NOMO-1 treated with DMSO at 0.1 percent for 48 hours (cell line): ENCODE data around the gene TAGLN3.

Source experiments
- DNase-seq: peaks from one replicate; lab custom pipeline; 2025; ENCODE audit not compliant: unreplicated experiment; lab: John Stamatoyannopoulos, UW

Gene TAGLN3

DNA sequence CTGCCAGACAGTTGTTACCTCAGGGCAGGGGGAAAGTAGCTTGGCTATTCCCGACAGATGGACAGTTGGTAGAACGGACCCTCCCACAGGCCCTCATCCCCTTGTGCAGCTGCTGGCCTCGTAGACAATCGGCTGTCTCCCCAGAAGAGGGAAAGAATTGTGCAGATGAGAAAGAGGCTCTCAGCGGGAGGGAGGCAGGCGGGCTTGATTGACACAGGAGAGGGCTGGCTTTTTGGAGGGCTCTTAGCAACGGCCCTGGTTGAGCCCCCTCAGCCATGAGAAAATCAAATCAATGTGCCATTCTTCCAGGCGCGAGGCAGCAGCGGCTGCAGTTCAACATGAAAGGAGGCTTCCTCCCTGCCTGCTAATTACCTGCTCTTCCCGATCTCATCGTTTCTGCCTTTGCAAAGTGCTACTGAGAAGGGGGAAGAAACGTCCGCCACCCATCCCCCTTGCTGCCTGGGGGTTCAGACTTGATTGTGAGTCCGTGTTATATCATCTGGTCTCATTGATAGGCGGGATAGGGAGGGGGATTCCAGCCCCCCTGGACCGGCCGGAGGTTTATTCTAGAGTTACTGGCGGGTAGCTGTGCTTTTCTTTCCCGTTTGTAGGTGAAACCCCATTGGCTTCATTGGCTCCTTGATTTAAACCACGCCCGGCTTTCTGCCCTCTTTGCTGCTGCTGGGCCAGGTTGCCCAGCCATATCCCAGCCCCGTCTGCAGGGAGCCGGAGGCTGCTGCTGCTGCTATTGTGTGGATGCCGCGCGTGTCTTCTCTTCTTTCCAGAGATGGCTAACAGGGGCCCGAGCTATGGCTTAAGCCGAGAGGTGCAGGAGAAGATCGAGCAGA, at the start of gene TAGLN3:
TAGLN3 (plus strand) TSS at position 287 of the 848 bp plus-strand sequence; CDS start at position 788, 501 bp downstream.
- no peak for DNase-seq

DNA sequence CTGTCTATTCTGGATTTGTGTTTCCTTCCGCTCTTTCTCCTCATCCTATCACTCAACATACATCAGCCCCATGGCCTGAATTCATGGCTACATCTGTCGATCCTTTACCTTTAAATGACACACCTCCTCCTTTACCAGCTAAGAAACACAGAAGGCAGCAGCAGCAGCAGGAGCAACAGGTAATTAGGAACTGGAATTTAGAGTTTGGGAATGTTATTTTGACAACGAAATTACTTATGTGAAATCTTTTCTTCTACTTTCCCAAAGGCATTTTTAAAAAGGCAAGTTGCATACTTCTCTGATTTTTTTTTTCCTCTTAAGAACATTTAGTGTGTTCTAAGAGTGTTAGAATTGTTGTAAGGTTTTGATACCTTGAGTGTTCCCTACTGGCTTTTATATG, 49.0 kb upstream of the TAGLN3 start:
- no peak for DNase-seq

DNA sequence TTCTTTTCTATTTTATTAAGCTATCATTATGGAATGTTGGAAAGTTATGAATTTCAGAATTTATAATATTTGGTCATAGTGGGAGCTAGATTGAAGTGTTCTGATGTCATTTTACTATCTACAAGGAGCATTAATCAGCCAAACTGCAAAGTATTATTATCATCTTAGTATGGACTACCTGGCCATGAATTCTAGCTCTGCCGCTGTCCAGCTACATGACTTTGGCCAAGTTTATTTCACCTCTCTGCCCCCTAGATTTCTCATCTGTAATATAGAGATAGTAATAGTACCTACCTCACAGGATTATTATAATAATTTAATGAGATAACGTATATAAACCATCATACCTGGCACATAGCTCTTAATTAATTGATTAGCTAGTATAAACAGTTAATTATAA, 47.7 kb upstream of the TAGLN3 start:
- DNase-seq = no peak

DNA sequence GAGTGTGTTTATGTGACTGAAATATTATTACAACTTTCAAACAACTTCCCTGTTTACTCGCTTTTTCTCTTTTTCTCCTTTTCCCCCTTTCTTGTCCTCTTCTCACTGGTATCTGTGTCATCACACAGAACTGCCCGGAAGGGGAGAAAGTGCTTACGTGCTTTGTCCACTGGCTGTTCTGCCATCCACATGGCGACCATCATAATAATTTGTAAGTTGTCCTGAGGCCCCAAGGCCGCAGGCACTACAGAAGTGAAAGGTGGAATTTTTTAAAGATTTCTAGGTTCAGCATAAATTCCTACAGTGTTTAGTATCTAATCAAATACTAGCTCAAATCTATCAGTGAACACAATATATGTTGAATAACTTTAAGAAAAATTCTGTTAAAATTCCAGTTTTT, 46.6 kb upstream of the TAGLN3 start:
- no peak for DNase-seq

DNA sequence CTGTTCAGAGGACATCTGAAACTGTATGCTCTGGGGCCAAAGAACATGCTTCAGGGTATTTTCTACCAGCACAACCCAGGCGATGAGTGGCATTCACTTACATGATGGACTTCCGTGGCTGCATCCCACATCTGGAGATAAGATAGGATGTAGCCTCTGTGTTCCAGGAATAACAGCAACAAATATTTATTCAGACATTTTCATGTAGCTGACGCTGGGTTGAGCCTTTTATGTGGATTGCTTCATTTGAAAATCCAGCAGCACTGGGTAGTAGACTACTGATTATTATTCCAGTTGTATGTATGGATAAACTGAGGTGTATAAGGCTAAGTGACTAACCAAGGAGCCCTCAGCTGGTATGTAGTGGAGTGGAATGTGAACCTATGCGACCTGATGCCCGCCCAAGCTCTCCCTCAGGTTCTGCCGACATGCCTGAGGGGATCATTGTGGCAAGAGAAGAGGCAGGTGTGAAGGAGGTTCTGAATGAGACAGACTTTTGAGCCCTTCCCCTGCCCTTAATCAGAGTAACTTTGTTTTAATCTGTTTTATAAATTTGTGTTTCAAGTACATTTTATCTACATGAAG, 45.8 kb upstream of the TAGLN3 start:
- DNase-seq = no peak

DNA sequence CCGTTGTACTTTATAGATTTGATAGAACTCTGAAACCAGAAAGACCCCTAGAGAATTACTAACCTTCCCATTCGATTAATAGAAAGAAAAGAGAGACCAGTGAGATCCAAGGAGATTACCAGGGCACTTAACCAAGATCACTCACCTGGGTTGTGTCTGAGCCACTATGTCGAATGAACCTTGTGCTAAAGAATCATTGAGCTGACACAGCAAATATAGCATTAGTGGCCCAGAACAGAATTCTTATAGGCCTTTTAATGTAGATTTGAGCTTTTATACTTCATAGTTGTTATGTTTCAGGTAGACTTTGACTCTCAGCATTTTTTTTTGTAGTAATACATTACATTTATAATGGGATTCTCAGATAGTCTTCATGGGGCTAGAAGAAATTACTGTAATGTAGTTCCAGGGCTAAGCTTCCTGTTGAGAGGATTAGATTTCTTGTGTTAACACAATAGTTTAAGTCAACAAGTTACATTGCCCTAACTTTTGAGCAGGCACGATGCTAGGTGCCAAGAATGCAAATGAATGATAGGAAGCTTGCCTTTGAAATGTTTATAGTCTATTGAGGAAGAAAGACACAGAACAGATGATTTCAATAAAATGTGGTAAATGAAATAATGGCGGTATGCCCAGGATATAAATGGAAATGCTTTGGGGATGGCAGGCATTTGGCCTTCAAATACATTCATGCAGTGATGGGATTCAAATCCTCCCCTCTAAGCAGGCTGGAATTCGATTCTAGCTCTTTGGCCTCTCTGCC, 44.3 kb upstream of the TAGLN3 start:
- no peak for DNase-seq

DNA sequence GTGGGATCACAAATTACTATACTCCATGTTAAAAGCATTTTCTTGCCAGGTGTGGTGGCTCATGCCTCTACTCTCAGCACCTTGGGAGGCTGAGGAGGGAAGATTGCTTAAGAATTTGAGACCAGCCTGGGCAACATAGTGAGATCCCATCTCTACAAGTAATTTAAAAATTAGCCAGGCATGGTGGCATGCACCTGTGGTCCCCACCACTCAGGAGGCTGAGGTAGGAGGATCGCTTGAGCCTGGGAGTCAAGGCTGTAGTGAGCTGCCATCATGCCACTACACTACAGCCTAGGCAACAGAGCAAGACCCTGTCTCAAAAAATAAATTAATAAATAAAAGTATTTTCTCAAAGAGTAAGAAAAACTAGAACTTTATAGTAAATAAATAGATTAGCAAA, 42.8 kb upstream of the TAGLN3 start:
- DNase-seq = no peak

DNA sequence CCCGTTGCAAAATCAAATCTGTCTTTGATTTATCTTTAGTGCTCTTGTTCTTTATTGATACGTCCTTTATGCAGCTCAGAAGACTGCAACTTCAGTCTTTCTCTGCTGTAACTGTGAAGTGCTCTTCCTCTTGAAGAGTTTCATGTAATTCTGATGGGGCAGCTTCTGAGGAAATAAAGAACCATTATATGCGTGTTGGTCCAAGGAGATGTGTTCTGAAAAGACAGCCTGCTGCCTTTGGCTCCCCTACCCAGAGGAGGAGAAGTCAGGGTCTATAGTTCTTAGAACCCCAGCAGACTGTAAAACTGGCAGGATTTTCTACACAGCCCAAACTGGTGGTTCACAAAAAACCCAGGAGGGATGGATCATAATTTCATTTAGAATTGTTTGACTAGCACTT, 42.3 kb upstream of the TAGLN3 start:
- DNase-seq = no peak

DNA sequence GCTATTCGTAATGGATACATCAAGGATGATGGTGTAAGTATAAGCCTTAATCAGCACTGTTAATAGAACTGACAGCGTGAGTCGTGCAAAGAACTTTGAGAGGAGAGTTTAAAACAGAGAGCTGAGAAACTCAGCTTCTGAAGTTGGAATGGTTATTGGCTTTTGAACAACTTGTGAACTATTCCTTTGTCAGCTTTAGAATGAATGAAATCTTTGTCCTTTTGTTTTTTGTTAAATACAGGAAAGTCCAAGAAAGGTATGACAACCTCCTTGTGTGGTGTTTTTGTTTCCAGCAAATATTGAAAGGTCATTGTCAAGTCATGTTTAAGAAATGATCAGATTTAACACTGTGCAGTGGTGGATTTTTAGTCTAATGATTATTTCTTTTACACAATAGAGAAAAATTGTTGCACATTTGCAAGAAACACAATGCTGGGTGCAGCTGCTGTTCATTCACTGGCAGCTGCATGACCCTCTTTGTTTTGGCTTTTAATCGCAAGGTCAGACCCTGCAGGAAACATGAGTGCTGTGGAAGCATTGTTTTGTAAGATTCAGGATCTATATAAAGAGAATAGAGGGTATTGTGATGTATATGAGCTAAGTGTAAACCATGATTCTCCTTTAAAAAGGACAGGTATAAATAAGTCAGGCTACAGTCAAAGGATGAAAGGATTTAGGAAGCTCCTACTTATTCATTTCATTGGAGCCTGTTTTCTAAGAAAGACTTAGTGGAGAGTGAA, 41.6 kb upstream of the TAGLN3 start:
- DNase-seq = no peak

DNA sequence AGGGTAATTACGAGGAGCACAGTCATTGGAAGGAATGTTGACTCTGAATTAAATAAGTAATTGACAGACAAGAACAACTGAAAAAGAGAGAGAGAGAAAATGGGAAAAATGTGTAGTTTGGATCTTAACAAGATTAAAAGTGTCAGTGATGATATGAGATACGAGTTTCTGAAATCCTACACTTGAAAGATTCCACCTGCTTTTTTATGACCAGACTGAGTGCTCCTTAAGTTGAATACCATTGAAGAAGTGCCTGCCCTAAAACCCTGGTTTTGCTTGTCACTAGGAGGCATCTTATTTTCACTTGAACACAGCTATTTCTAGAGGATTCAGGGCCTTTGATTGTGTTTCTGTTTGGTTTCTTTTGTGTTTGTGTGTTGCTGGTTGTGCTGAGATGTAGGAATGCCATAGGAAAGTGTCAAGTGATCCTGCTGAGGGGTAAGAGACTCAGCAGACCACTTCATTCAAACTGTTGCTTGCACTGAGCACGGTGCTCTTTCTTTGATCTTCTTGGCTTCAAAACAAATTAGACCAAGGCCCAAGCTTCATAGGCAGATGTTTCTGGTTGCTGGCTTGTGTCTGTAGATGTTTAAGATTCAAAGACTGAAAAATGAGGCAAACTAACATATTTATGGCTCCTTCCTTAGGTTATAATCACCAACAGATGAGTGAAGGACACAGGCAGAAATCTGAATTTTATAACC, 37.1 kb upstream of the TAGLN3 start:
- DNase-seq = no peak

DNA sequence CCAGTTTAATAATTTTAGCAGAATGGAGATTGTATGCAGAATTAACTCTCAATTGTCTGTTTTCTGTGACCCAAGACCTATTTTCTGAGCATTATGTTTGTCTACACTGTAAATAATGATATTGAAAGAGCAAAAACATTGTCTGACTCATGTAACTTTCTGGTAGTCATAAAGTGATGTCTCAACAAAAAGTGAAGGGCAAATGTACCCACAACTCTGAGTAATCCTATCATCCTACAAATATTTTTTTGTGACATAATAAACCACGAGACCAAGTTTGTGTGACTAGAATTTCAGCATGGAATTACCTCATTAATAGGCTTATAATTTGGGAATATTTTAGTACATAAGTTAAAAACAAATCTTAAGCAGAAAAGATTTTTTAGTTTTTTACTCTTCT, 35.3 kb upstream of the TAGLN3 start:
- no peak for DNase-seq

DNA sequence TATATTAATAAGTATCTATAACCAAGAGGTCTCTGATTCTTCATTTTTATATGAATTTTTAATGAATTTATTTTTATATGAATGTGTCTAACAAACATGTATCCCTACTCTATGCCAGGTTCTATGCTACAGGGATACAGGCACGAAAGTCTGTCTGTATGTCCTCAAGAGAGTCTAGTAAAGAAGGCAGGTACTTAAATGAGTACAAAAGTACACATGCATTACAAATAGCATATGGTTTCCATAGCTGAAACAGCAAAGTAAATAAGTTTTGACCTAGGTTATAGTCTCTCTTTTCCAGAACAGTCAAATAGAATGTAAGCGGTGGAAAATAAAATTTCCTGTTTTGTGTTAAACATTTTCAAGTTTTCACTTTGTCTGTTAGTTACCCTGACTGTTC, 33.2 kb upstream of the TAGLN3 start:
- DNase-seq = no peak

DNA sequence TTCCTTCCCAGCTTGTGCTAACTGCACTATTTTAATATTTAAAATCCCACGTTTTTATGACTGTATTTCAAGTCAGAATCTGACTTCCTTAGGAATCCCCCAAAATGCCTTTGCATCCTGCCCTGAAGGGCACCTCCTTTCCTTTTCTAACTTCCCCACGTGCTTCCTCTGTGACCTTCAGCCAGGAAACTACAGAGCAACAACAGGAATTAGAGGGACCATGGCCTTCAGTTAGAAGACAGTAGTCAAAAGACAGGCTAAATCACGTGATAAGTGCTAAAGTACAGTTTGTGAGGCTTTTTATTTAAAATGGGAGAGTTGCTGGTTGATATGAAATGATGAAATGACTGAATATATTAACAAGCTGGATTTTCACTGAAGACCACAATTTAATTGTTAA, 31.7 kb upstream of the TAGLN3 start:
- no peak for DNase-seq

DNA sequence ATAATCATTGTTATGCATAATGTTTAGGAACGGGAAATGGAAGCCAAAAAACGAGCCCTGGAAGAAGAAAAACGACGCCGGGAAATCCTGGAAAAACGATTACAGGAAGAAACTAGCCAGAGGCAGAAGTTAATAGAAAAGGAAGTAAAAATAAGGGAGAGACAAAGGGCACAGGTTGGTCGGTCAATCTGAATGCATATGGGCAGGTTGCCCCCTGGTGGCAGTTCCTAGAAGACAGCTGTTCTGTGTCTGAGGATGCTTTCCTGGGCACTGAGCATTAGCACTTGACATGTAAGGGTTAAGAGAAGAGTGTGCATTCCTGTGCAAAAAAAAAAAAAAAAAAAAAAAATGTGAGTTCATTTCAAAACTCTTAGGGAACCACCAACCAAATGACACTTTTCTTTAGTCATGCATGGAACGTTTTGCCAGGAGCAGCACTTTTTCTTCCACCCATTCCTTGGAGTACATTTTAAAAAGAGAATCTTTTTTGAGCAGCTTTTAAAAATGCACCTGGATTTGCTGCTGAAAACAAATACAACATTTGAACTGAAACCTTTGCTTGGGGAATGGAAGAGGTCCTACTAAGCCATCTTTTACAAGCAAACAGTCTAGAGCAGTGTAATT, 31.0 kb upstream of the TAGLN3 start:
- DNase-seq = peak; percentile 72

DNA sequence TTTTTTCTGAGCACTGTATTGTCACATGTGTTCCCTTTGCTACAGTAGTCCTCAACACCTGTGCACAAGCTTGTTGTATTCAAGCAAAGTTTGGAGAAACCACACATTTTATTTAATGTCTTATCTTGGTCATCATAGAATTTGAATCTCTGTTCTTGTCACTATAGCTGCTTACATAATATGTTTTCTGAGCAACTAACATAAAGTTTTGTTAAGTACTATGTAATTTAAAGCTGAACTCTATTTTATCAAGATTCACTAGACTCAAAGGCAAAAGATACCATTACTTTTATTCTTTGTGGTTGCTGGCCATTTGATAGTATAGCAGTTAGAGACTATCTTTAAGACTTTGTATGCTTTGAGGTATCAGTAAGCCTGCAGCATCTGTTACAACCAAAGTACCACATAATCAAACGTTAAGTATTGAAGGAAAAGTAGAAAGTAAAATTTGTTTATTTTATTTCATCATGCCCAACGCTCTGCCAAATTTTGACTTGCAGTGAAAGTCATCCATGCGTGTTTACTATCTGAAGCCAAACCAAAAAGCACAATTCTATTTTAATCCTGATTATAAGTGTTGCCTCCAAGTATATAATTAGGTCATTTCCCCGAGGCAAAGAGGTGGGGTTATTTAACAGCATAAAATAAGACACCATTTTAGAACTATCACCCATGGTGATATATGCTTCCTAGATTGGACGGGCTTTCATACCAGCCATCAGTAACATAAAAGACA, 30.2 kb upstream of the TAGLN3 start:
- DNase-seq = no peak

DNA sequence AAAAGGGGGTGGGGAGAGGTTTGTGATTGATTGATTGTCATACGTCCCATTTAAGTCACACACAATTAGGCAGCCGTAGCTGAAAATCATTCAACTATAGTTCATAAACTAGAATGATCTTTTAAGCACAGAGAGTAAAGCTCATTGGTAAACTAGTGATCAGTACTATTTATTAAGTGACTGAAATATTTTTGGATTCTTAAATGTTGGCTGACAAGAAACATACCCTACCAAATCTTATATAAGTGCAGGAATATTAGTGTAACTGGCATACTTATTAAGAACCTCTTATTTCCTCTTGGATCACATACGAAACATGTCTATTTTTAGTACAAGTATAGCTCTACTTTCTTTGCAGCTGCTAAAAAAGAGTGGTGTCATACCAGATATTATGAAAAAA, 28.3 kb upstream of the TAGLN3 start:
- DNase-seq = no peak

DNA sequence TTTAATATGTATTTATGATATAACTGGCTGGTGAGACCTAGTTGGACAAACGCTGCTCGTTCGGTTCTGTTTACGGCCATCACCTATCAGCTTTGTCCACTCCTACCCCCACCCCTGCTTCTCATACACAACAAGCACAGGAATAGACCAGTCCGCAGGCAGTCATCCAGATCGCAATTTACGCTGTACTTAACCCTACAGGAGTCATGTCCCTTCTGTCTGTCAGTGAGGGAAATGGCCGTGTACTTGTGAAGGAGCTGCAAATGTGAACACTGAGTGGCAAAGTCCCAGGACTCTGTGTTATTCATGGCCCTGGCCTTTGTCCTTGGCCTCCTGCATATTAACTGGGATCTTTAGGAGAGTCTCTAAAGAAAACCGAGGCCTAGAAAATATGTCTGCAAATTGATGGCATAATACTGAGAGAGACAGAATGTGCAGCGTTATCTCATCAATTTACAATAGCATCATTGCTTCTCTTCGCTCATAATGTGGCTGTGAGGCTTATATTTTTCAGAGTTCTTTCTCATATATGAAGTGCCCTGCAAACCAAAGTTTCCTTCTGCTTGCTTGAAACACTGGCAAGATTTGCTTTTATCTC, 27.1 kb upstream of the TAGLN3 start:
- DNase-seq = no peak

DNA sequence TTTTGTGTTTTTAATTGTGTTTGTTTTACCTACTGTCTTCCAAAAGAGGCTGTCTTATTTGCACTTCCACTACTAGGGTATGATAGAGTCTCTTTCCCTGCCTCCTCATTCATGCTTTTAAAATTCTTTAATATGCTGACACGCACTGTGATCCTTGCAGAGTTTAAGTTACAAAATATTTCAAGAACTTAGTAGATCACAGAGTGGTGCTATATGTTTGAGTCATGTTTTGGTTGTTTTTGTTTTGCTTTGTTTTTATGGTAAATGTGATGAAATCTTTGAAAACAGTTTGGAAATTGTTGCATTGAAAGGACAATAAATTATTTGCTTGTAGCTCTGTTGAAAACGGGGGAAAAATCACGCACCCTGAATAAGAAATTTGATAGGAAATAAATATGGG, 25.8 kb upstream of the TAGLN3 start:
- no peak for DNase-seq

DNA sequence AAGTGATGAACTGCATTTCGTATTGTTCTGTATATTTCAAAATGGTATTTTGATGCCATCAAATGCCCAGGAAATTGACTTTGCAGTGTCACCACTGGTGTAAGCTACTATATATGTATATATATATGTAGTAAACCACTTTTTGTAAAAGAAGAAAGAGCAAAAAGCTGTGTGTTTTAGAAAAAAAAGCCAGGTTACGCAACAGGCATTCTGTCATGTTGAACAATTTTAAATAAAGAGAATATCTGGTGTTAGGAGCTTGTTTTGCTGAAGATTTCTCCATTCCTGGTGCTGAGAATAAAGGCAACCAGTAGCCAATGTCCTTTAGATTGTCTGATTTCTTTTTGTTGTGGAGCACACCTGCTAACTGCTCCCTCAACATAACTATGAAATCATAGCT, 23.6 kb upstream of the TAGLN3 start:
- no peak for DNase-seq
